ENCODE results near the gene C4orf33.
"Not testable (repeated sequence)": the region's sequence is repeated elsewhere in the genome, so short reads cannot be mapped to it uniquely, and the experiment has no call there.

C4orf33 gene

GRCh38 chr4:129095811-129096454 lies at the start of gene C4orf33:
Gene C4orf33 (plus strand): TSS chr4:129096152. CDS start chr4:129102611, 6,459 bp downstream.
- peak; percentile 66 for DNase-seq

- DNase-seq: no peak
These were observed 36.9 kb upstream of the C4orf33 start for GRCh38 chr4:129059028-129059427.

GRCh38 chr4:129062580-129062979 lies 33.4 kb upstream of the C4orf33 start:
- no peak for DNase-seq

- no peak for DNase-seq
These were observed 32.3 kb upstream of the C4orf33 start for GRCh38 chr4:129063640-129064039.

DNA sequence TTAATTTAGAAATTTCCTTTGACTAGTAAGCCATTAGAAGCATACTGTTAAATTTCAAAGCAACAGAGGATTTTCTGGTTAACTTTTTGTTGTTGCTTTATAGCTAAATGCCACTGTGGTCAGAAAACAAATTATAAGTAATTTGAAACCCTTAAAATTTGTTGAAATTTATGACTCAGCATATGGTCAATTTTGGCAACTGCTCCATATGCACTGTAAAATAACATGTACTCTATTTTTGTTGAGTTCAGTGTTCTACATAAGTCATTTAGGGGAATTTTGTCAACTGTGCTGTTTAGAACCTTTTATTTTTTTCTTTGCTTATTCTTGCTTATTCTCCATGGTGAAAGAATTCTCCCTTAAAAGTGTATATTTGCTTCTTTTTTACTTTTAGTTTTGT lies 31.2 kb upstream of the C4orf33 start:
- DNase-seq: no peak

- not testable (repeated sequence) for DNase-seq
These were observed 26.4 kb upstream of the C4orf33 start for GRCh38 chr4:129069537-129069936.

GRCh38 chr4:129077326-129077725 lies 18.6 kb upstream of the C4orf33 start:
- no peak for DNase-seq

DNA sequence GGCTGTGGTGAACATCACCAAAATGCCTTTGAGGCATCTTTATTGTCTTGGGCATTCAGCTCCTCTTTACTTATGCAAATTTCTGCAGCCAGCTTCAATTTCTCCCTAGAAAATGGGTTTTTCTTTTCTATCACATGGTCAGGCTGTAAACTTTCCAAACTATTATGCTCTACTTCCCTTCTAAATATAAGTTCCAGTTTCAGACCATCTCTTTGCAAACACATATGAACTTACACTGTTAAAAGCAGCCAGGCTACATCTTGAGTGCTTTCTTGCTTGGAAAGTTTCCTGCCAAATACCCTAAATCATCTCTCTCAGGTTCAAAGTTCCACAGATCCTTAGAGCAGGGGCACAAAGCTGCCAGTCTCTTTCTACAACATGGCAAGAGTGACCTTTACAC lies 15.8 kb upstream of the C4orf33 start:
- DNase-seq: no peak

- no peak for DNase-seq
These were observed 13.7 kb upstream of the C4orf33 start for GRCh38 chr4:129082302-129082701.

DNA sequence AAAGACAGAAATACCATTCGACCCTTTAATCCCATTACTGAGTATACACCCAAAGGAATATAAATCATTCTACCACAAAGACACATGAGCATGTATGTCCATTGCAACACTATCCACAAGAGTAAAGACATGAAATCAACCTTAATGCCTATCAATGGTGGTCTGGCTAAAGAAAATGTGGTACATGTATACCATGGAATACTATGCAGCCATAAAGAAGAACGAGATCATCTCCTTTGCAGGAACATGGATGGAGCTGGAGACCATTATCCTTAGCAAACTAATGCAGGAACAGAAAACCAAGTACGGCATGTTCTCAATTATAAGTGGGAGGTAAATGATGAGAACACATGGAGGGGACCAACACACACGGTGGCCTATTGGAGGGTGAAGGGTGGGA lies 10.5 kb upstream of the C4orf33 start:
- DNase-seq: no peak

GRCh38 chr4:129087516-129087915 lies 8.4 kb upstream of the C4orf33 start:
- no peak for DNase-seq

DNA sequence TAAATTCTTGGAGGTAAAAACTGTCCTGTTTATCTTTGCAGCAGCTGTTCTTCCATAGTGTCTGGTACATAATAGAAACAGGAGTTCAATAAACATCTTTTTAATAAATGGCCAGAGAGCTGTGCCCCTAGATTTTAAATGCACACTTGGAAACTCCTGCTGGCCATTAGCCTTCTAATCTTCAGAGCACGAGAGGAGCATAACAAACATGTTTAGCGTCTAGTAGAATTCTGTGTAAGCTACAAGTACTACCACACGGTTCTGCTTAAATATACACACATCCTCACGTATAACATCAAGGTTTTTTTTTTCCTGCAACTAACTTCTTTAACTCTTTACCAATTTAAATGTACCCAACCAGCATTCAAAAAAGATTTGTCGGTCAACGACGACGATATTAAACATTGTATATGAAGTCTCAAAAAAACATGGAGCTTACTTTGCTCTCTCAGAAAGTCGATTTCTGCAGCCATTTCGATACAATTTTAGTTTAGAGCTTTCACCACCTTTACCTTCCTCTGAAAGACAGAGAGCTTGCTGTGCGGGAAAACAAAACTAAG lies 3.2 kb upstream of the C4orf33 start:
- DNase-seq: no peak

DNA sequence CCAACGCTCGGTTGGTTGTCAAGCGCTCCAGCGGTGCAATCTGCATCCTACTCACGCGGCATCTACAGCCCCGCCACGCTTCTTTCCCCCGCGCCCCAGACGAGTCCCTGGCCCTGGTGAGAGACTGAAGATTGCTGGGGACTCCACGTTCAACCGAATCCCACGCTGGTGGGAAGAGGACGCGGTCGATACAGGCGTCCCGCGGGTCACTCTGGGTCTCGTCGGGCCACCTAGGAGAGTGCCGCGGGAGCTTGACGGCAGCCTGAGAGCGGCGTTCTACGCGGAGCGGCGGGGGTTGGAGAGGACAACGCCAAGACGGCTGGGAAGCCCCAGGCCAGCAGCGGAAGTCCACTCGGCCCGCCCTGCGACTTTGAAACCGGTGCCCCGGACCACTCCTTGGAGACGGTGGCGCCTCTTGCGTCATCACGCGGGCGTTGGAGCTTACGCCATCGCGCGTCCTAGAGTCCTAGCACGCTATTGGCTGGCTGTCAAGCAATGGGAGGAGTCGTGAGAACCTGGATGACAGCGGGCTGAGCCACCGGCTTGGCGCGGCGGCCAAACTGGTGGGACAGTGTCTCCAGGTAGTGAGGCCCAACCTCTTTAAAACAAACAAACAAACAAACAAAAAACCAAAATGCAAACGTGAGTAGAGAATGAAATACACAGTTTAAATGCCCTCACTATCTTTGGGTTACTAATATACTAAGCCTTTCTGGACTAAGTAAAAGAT lies 2.6 kb upstream of the C4orf33 start, which contains the start of gene SCLT1:
Gene SCLT1 (minus strand): TSS at position 349 of the 730 bp plus-strand sequence. CDS start 436 bp downstream, outside the sequence.
- peak; percentile 93 for DNase-seq

GRCh38 chr4:129094347-129094746 lies 1.6 kb upstream of the C4orf33 start:
- no peak for DNase-seq

DNA sequence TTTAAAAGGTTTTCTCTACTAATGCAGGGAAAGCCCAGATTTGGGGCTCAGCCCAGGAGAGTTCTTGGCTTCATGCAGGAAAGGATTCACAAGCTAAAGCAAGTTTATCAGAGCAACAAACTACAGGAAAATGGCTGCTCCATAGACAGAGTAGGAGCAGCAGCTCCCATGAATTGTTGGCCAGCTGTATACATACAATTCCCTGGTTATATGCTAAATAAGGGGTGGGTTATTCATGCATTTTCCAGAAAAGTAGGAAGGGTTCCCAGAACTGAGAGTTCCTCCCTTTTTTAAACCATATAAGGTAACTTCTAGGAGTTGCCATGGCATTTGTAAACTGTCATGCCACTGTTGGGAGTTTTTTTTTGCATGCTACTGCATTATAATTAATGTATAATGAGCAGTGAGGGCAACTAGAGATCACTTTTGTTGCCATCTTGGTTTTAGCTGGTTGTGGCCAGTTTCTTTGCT lies 2.6 kb downstream of the C4orf33 start:
- no peak for DNase-seq

GRCh38 chr4:129109965-129110824 lies 14.2 kb downstream of the C4orf33 start:
- no peak for DNase-seq

- no peak for DNase-seq
These were observed 15.0 kb downstream of the C4orf33 start for GRCh38 chr4:129110931-129111330.

DNA sequence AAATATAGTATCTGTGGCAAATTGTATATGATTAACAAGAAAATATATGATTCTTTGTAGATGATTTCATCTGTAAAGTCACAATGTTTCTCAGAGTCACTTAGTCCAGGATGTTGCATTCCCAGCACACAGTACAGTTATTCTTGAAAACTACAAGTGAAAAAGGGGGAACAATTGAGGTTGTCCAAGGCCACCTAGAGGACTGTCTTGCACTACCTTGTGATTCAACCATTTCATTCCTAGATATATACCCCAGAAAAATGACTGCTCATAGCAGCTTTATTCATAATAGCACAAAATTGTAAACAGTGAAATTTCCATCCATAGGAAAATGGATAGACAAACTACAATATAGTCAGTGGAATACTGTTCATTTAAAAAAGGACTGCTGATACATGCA lies 16.0 kb downstream of the C4orf33 start:
- DNase-seq: no peak

DNA sequence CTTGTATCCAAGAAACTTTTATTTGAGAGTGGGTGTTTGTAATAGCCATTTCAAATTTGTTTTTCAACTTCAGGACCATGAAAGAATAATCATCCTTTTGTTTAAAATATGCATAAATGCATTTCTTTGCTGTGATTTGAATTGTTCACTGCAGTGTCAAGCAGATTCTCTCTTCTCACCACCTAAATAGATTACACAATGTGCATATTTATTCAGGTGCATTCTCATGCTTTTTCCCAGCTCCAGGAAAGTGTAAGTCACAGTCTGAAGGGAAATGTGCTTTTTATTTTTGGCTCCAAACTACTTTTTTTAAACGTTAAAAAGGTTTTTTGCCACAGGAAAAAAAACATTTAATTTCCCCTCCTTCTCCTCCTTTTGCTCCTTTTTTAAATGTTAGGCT lies 17.5 kb downstream of the C4orf33 start:
- no peak for DNase-seq

- DNase-seq: no peak
These were observed 18.0 kb downstream of the C4orf33 start for GRCh38 chr4:129113919-129114318.

GRCh38 chr4:129117705-129118104 lies 21.8 kb downstream of the C4orf33 start:
- DNase-seq: no peak

GRCh38 chr4:129126614-129127013 lies 30.7 kb downstream of the C4orf33 start:
- DNase-seq: not testable (repeated sequence)

- no peak for DNase-seq
These were observed 33.2 kb downstream of the C4orf33 start for GRCh38 chr4:129129143-129129542.
